Measurements from ENCODE around the gene C10orf67. TPM values are rescaled to one million over a fixed set of nuclear protein-coding genes. Genes with fewer than 3 reads are reported as not detected.

Gene C10orf67
- total and polyA plus RNA-seq, 2 experiments from 2014 or later: 0.16 TPM; not detected in 1

GRCh38 chr10:23362069-23362830 is 17.7 kb upstream of the C10orf67 start:
- H3K36me3 Mint-ChIP-seq (ENCODE audit: low read depth): no peaks in the 10 kb centered on the region
- no peaks in the 10 kb centered on the region for H3K4me1 ChIP-seq (ENCODE audit: insufficient read depth)

More at GRCh38 chr10:23362069-23362830, 17.7 kb upstream of the C10orf67 start:
- no peaks in the 10 kb centered on the region for H3K9me2 ChIP-seq (ENCODE audit: insufficient read depth)
- Mint-ChIP-seq H3K4me1 (no peaks in the 10 kb centered on the region), H3K4me3 (no peak overlapping the region), H3K27ac (no peak overlapping the region), H3K9me3 (no peaks in the 10 kb centered on the region), H3K27me3 (ENCODE audit: insufficient read depth, low read depth, poor library complexity) (no peaks in the 10 kb centered on the region)
- ATAC-seq: no peak
- no peak overlapping the region for H3K4me3 ChIP-seq
- H2AFZ ChIP-seq: no peak overlapping the region
- TF ChIP-seq JUNB (IDR thresholded peaks at IDR 0.05; ENCODE audit: unreplicated experiment): no peak
- no peak for TF ChIP-seq STAT1 (IDR thresholded peaks at IDR 0.05; ENCODE audit: unreplicated experiment)
- TF ChIP-seq ETS1 (IDR thresholded peaks at IDR 0.05): no peak
- no peak for TF ChIP-seq REST (IDR thresholded peaks at IDR 0.05; ENCODE audit: unreplicated experiment)
- no peak for TF ChIP-seq EZH2phosphoT487 (IDR thresholded peaks at IDR 0.05; ENCODE audit: unreplicated experiment)
- no peak for TF ChIP-seq EZH2 (IDR thresholded peaks at IDR 0.05; ENCODE audit: low read depth, unreplicated experiment)
- TF ChIP-seq ZNF331 (CRISPR knock-in tag; IDR thresholded peaks at IDR 0.05; ENCODE audit: low read depth): no peak
- no peak for TF ChIP-seq ZNF462 (CRISPR knock-in tag; IDR thresholded peaks at IDR 0.05)
- no peak for DNase-seq (ENCODE audit: low spot score)
- H3K36me3 ChIP-seq (ENCODE audit: insufficient read depth): no peaks in the 10 kb centered on the region
- no peak overlapping the region for H3K4me2 ChIP-seq
- H3K79me2 ChIP-seq (replicated peaks; ENCODE audit: insufficient read depth): no peaks in the 10 kb centered on the region
- no peaks in the 10 kb centered on the region for H3F3A ChIP-seq (replicated peaks; ENCODE audit: low read depth)
- no peaks in the 10 kb centered on the region for H4K20me1 ChIP-seq (replicated peaks; ENCODE audit: insufficient read depth)
- no peaks in the 10 kb centered on the region for H3K27me3 ChIP-seq (ENCODE audit: insufficient read depth)
- H3K27ac ChIP-seq (ENCODE audit: low read depth): no peak overlapping the region
